GM21381 (cell line): Measurements from ENCODE around the gene NANS.
"Not testable (repeated sequence)": the region's sequence is repeated elsewhere in the genome, so short reads cannot be mapped to it uniquely, and the experiment has no call there.

ENCODE experiments used
- ATAC-seq: cut with Tn5 transposase; IDR thresholded peaks from one replicate; pipeline ENCODE4 v1.9.1; 2021; ENCODE audit warnings: mild to moderate bottlenecking, moderate library complexity; ENCODE audit not compliant: unreplicated experiment

NANS gene

DNA sequence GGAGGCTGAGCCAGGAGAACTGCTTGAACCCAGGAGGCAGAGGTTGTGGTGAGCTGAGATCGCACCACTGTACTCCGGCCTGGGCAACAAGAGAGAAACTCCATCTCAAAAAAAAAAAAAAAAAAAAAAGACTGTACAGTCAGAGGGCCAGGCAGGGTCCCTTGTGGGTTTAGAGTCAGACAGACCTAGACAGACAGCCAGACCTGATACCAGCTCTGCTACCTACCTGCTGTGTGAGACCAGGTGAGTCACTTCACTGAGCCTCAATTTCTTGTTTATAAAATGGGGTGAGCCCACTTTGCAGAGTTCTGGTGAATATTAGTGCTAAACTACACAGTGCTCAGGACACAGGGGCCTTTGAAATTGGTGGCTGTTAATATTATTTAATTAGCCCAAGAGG, 42.8 kb downstream of the NANS start:
- no peak for ATAC-seq

DNA sequence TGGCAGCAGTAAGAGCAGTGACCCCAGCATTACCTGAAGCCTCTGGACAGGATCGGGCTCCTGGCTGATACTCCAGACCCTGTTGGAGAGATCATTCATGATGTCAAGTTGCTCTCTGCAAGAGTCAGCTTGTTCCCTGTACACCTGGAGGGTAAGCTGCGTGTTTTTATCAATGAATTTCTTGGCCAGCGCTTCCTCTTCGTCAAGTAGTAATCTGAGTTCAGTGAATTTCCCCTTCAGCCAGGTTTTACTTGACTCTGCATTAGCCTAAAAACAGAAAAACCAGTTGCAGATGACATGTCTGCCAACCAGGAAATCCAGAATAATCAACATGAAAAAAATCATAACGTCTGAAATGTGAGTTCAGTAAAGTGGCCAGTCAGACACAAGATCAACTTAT, 43.4 kb downstream of the NANS start:
- ATAC-seq = no peak

DNA sequence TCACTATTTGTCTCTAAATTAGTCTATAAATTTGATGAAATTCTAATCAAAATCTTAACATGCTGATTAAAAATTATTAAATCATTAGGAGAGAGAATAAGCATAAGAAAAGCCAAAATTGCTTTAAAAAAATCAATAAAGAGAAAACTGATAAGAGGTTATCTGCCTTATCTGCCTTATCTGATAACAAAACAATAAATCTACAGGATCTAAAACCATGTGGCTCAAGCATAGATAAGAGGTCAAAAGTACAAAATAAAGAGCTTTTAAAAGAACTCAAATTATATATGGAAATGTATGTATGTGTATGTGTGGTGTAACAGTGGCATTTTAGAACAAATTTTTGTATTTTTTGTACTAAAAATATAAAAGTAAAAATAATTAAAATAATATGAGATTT, 43.9 kb downstream of the NANS start:
- ATAC-seq = no peak

DNA sequence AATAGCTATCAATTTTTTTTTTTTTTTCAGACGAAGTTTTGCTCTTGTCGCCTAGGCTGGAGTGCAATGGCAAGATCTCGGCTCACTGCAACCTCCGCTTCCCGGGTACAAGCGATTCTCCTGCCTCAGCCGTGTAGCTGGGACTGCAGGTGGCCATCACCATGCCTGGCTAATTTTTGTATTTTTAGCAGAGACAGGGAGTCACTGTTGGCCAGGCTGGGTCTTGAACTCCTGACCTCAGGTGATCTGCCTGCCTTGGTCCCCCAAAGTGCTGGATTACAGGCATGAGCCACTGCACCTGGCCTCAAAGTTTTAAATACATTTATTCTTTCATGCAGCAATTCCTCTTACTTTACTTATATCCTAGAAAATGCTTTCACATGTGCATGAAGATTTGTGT, 44.9 kb downstream of the NANS start:
- ATAC-seq = no peak

DNA sequence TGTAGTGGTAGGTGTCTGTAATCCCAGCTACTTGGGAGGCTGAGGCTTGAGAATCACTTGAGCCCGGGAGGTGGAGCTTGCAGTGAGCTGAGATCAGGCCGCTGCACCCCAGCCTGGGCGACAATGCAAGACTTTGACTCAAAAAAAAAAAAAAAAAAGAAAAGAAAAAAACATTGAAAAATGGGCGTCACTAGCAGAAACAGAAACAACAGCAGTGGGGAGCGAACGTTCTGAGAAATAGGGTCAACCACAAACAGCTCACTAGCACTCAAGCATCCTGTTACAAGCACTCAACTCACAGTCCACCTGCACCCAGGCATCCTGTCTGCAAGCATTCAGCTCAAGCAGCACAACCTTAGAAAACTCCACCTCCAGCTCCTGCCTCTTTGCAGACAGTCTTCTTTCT, 45.3 kb downstream of the NANS start:
- ATAC-seq = peak; percentile 96

DNA sequence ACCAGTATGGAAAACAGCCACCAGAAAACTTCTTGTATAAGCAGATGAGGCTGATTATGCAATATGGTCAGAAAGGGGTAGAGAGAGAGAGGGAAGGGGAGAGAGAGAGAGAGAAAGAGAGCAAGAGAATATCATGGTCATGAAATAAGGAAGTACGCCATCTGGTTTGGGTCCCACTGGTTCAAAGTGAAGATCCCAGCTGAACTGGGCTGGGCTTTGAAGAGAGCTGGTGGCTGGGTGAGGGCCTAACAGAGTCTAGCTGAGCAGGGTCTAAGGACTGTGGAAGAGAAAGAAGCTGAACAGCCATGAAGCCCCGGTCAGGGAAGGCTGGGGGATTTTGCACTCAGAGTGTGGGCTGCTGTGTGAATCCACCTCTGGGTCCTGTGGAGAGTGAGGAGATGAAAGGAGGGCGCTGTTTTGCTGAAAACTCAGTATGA, 47.9 kb downstream of the NANS start:
- no peak for ATAC-seq

DNA sequence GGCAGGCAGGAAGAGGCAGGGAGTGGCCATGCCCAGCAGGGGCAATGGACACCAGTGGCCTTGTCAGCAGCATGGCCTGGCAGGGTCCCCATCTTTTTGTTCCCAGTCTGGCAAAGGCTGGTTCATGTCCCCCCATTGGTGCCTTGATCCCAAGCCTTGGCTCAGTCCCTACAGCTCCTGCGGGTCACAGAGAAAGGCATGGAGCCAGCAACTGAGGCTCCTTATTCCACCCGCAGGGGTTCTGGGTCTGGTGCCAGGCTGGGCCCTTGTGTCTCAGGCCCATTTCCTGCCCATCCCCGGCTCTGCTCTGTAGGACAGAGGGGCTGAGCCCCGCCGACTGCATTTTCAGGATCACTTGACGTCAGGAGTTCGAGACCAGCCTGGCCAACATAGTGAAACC, 48.5 kb downstream of the NANS start:
- ATAC-seq = no peak

DNA sequence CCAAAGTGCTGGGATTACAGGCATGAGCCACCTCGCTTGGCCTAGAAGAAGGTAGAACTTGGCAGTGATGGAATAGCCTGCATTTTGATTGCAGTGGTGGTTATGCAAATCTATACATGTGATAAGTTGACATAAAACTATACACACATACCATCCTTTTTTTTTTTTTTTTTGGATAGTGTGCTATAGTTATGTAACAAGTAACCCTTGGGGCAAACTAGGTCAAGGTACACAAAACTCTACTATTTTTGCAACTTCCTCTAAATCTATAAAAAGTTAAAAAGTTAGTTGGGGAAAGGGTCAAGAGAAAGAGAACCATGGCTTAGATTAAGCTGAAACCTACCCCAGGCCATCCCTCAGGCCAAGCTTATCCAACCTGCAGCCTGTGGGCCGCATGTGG, 51.4 kb downstream of the NANS start:
- ATAC-seq = no peak

DNA sequence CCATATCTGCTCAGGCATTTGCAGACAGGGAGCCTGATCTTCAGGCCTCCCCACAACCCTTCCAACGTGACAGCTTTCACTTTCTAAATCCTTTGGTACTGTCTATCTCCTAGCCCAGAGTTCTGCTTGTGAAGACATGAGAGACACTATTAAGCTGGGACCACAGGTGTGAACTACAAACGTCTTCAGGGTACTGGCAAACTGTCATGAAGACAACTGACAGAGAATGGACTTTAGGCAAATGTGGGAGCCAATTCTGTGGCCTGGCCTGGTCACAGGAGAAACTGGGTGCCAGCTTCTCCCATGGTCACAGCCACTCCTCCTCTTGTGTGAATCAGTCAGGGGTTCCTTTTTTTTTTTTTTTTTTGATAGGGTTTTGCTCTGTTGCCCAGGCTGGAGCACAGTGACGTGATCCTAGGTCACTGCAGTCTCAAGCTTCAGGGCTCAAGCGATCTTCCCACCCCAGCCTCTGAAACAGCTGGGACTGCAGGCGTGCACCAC, 52.0 kb downstream of the NANS start:
- peak; percentile 71 for ATAC-seq

DNA sequence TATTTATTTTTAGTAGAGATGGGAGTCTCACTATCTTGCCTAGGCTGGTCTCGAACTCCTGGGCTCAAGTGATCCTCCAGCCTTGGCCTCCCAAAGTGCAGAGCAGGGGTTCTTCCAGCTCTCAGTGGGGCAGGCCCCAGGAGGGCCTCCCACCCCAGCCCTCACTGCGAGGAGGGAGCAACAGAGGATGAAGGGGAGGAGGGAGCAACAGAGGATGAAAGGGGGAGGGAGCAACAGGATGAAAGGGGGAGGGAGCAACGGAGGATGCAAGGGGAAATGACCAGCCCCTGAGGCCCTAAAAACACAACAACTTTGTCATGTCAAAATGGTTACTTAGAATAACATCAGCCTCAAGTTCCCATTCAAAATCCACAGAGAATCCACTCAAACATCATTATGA, 52.5 kb downstream of the NANS start:
- ATAC-seq = no peak

DNA sequence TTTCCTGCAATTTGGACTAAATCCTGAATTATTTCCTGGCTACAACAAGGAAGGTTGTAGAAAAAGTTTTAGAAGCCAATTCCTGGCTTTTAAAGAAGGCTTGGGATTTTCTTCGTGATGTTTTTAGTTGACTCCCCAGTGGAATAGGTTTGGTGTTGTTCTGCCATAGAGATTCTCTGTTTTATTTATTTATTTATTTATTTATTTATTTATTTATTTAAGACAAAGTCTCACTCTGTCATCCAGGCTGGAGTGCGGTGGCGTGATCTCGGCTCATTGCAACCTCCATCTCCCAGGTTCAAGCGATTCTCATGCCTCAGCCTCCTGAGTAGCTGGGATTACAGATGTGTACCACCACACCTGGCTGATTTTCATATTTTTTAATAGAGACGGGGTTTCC, 60.6 kb downstream of the NANS start:
- not testable (repeated sequence) for ATAC-seq

DNA sequence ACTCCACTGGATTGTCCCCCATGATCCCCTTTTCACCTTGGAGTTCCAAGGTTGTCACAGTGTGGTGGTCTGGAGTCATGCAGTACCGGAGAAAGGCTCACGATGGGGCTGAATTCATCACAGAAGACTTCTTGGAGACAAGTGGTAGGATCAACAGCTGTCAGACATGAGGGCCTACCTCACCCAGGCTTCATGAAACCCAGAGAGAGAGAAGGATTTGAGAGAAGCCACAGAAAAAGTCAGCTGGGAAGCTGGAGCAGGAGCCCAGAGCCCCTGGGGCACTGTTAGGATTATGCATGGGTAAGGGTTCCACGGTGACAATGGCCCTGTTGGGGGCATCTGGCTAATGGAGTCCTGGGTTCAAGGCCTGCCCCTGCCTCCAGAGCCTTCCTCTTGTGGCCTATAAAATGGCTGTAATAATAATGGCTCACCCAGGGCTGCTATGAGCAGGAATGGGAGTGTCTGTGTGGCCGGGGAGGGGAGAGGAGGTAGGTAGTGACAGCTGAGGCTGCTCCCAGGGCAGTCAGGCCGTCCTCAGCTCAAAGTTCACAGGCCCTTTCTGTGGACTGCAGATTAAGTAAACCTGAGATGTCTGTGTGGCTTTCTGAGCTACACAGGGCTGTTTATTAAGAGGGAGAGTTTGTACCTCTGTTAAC, 61.6 kb downstream of the NANS start:
- peak; percentile 36 for ATAC-seq

DNA sequence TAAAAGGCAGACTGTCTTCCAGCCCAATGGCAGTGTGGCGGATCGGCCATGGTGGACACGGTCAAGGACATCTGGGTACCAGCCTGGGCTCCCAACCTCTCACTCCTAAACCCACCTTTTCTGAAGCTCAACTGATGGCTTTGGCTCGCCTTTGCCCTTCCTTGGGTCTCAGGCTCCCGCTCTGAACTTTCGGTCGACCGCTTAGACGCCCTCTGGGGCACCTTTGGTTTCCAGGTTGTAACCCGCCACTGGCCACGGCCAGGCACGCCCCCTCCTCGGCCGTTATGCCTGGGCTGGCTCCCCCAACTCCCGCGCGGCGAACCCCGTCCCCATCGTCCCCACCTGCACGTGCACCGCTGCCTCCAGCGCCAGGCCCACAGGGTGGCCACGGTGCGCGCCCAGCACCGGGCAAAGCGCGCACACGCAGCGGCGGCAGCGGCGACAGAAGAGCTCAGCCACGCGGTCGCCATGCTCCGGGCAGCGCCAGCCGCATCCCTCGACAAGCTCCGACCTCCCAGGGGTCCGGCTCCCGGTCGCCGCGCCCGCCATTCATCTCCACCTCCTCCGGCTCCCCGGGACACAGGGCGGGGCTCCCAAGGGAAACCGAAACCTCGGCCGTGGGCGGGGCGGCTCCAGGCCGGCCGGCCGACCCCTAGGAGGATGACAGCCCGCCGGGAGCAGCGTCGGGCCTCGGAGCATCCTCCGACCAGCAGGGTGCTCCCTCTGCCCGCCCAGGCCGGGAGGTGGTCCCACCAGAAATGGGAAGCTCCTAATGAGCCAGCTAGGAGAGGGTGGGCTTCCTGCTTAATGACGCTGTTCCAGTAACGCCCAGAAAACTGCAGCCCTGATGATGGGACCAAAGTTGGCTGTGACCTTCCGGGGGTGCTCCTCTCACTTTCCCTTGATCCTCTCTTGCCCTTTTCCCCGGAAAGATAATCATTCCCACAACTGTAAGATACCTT, 62.4 kb downstream of the NANS start, which contains the start of gene TRIM14:
TRIM14 (minus strand) TSS at position 583 of the 962 bp plus-strand sequence; CDS start at position 549, 34 bp downstream.
- peak; percentile 70 for ATAC-seq

DNA sequence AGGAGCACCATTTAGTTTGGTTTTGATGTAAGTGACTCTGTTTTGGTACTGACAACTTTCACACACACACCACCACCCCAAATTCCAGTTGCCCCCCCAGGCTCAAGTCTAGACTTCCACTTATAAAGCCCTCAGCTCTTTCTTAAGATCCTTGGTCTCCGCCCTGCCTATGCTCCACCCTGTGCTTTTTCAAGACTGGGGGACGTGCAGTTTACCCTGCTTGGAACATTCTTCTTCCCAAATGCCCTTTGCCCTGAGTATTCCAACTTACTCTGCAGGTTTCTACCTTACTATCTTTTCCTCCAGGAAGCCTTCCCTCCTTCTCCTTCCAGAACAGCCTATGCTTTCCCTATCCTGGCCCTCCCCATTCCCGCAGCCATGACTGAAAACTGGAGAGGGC, 63.9 kb downstream of the NANS start:
- ATAC-seq = no peak

DNA sequence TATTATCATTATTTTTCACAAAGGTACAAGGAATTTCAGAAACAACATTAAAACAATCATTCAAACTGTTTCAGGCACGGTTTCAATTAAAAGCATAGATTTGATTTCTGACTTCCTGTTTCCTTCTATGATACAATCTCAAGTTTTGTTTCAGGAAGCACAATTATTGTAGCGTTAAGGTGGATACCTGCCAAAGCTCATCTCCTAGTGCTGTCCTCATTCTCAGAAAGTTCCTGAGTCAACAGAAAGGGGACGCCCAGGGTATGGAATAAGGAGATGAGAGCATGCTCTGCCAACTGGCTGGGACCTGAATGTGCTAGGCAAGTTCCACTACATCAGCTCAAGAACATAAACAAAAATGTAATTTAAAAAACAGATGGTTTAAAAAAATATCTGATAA, 64.5 kb downstream of the NANS start:
- no peak for ATAC-seq

DNA sequence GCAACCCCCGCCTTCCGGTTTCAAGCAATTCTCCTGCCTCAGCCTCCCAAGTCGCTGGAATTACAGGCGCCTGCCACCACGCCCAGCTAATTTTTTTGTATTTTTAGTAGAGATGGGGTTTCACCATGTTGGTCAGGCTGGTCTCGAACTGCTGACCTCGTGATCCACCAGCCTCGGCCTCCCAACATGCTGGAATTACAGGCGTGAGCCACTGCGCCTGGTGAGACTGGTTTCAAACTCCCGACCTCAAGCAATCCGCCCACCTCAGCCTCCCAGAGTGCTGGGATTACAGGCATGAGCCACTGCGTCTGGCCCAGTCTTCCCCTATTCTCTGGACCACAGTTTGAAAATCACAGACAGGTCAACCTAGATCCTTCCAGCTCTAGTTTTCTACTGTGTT, 67.6 kb downstream of the NANS start:
- not testable (repeated sequence) for ATAC-seq

DNA sequence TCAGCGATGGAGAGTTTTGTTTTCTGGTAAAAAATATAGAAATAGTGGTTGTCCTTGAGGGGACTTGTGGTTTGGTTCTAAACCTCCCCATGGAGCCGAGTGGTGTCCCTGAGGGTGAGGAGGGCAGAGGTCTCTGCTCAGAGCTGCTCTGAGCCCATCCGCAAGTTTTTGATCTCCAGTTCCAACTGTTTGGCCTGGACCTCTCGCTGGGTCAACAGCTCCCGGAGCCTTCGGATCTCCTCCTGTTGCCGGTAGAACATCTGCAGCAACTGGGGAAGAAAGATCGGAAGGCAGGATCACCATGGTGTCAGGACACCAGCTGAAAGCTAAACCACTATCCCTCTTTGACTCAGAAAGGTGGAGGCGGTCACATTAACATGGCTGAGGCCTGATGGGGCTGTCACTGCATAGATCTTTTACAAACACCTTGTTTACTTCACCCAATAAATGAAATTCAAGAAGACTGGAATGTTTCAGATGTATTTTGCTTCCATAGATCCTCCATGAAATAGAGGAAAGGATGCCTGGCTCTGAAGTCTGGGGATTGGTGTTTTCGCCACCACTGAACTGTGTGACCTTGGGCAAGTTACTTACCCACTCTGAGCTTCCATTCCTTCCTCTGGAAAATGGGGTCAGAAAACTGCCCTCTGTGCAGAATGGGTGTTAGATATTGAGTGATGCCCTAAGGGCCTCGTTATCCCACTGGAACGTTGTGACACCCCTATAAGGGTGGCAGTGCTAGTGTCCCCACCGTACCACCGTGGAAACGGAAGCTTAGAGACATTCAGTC, 68.3 kb downstream of the NANS start:
- ATAC-seq = no peak

DNA sequence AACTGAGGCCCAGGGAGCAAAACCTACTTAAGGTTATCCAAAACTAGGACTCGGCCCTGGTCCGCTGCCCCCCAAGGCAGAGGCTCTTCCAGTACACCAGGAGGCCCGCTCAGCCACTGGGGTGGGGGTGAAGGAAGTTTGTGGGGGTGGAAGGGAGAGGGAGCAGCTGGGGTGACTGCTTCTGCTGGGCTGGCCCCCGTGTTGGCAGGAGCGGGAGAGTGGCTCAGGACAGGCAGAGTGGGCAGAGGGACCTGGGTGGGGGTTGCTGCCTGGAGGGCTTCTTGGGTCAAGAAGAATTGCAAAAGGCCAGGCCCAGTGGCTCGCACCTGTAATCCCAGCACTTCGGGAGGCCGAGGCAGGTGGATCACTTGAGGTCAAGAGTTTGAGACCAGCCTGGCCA, 70.7 kb downstream of the NANS start:
- ATAC-seq = no peak

DNA sequence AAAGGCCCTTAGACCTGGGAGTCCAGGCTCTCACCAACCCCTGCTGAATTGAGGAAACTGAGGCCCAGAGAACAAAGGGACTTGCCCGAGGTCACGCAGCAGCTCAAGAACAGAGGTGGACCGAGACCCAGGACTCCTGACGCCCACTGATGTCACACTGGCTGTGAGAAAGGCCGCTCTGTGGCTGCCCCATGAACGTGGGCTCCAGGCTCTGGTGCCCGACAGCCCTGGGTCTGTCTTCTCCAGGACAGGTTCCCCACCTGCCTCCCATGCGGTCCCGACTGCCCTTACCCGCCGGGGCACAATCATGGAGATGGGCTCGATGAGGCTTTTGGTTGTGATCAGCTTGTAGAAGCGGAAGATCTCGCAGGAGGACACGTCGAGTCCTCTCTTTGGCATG, 71.8 kb downstream of the NANS start:
- ATAC-seq = no peak

DNA sequence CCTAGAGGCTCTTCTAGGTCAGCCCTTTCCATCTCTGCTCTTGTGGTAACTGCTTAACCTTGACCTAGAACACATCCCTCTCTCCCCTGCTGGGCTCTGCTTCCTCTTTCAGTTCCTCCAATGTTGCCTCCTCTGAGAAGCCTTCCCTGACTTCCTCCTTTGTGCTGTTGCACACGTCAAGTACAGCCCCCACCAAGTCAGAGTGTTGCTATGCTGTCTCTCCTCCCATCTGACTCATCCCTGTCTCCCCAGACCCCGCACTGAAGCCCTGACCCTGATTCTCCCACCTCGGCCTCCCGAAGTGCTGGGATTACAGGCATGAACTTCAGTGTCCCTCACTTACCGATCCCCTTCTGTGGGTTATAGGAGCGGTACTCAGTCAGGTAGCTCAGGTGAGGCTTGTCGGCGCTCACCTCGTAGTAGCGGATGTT, 72.9 kb downstream of the NANS start:
- peak; percentile 67 for ATAC-seq

DNA sequence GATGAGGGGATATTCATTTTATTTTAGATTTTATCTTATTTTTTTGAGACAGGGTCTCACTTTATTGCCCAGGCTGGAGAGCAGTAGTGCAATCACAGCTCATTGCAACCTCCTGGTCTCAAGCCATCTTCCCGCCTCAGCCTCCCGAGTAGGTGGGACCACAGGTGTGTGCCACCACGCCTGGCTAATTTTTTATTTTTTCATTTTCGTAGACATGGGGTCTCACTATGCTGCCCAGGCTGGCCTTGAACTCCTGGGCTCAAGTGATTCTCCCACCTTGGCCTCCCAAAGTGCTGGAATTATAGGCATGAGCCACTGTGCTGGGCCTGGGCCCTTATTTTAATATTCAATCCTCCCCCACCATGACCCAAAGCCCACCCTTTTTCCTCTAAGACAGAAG, 73.5 kb downstream of the NANS start:
- ATAC-seq = not testable (repeated sequence)
